GM18511 (cell line): ENCODE results near the gene RAD51B.

Source experiments
- ATAC-seq: cut with Tn5 transposase; IDR thresholded peaks from one replicate; pipeline ENCODE4 v1.9.1; 2021; ENCODE audit warnings: mild to moderate bottlenecking, moderate library complexity; ENCODE audit not compliant: unreplicated experiment

RAD51B gene

GRCh38 chr14:68343534-68344118 is 524.0 kb downstream of the RAD51B start:
- ATAC-seq: no peak

GRCh38 chr14:68345738-68346137 is 526.2 kb downstream of the RAD51B start:
- ATAC-seq: no peak

GRCh38 chr14:68346556-68347343 is 527.2 kb downstream of the RAD51B start:
- no peak for ATAC-seq

- ATAC-seq: no peak
These were observed 530.5 kb downstream of the RAD51B start for GRCh38 chr14:68349900-68350629.

- no peak for ATAC-seq
These were observed 535.8 kb downstream of the RAD51B start for GRCh38 chr14:68355415-68355814.

GRCh38 chr14:68357777-68358176 is 538.2 kb downstream of the RAD51B start:
- no peak for ATAC-seq

GRCh38 chr14:68358500-68358899 is 538.9 kb downstream of the RAD51B start:
- ATAC-seq: no peak

- no peak for ATAC-seq
These were observed 539.6 kb downstream of the RAD51B start for GRCh38 chr14:68359022-68359836.

GRCh38 chr14:68359837-68360552 is 540.4 kb downstream of the RAD51B start:
- ATAC-seq: no peak

GRCh38 chr14:68361231-68361630 is 541.7 kb downstream of the RAD51B start:
- no peak for ATAC-seq

- ATAC-seq: no peak
These were observed 543.3 kb downstream of the RAD51B start for GRCh38 chr14:68362846-68363245.

GRCh38 chr14:68363466-68363842 is 543.9 kb downstream of the RAD51B start:
- no peak for ATAC-seq

GRCh38 chr14:68363843-68364767 is 544.5 kb downstream of the RAD51B start:
- no peak for ATAC-seq

GRCh38 chr14:68364792-68365192 is 545.2 kb downstream of the RAD51B start:
- ATAC-seq: no peak

- ATAC-seq: no peak
These were observed 545.6 kb downstream of the RAD51B start for GRCh38 chr14:68365228-68365627.

- no peak for ATAC-seq
These were observed 547.1 kb downstream of the RAD51B start for GRCh38 chr14:68366656-68367055.

GRCh38 chr14:68367536-68367935 is 548.0 kb downstream of the RAD51B start:
- ATAC-seq: no peak

- ATAC-seq: peak; percentile 50
These were observed 549.3 kb downstream of the RAD51B start for GRCh38 chr14:68368850-68369249.

- ATAC-seq: peak; percentile 61
These were observed 549.9 kb downstream of the RAD51B start for GRCh38 chr14:68369281-68370056.
